Nephron progenitor cell (in vitro differentiated cells): ENCODE data around the gene MACROD2.
"Not testable (repeated sequence)": the region's sequence is repeated elsewhere in the genome, so short reads cannot be mapped to it uniquely, and the experiment has no call there.

Experiments used
- DNase-seq: peaks from one replicate; pipeline ENCODE4 v3.0.0; 2021
- H3K27ac Mint-ChIP-seq: 2 replicates; pipeline ENCODE4 v1.8.0; 2021; ENCODE audit warnings: mild to moderate bottlenecking, moderate library complexity, mixed read lengths
- H3K27me3 Mint-ChIP-seq: 2 replicates; pipeline ENCODE4 v1.8.0; 2021; ENCODE audit warnings: mild to moderate bottlenecking, low read depth, mixed read lengths; ENCODE audit not compliant: poor library complexity
- H3K36me3 Mint-ChIP-seq: 2 replicates; pipeline ENCODE4 v1.8.0; 2021; ENCODE audit warnings: low read depth, mixed read lengths
- H3K4me1 Mint-ChIP-seq: 2 replicates; pipeline ENCODE4 v1.8.0; 2021; ENCODE audit warnings: mixed read lengths
- H3K4me3 Mint-ChIP-seq: 2 replicates; pipeline ENCODE4 v1.8.0; 2021; ENCODE audit warnings: mild to moderate bottlenecking, moderate library complexity, mixed read lengths
- H3K9me3 Mint-ChIP-seq: 2 replicates; pipeline ENCODE4 v1.8.0; 2021; ENCODE audit warnings: mild to moderate bottlenecking, moderate library complexity, mixed read lengths
- TF ChIP-seq, protein P1 (sequence below): fragments of 200-600 bp; sonication (generic); IDR thresholded peaks from 2 replicates; pipeline ENCODE4 v1.5.0; 2021; ENCODE audit warnings: antibody characterized with exemption

MACROD2 gene

DNA sequence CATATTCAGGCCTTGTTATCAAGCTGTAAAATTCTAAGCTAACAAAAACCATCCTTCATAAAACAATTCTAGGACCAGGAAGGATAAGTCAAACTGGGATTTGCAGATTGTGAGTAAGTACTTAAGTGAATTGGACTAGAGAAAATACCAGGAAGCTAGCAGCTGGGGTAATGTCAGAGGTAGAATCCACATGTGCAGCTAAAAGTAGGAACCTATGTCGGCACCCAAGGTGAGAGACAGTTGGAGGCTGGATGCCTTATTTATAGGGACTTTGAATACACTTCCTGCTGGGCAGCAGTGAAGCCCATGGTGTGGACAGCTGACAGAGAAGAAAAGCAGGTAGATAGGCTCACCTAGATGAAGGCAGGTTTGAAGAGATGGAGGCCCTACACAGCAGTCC, 214.8 kb downstream of the MACROD2 start:
- Mint-ChIP-seq H3K36me3 (no peaks in the 10 kb centered on the region), H3K4me1 (no peaks in the 10 kb centered on the region), H3K9me3 (no peaks in the 10 kb centered on the region), H3K4me3 (no peak overlapping the region), H3K27ac (no peak overlapping the region), H3K27me3 (no peaks in the 10 kb centered on the region)
- TF ChIP-seq, protein P1, sequence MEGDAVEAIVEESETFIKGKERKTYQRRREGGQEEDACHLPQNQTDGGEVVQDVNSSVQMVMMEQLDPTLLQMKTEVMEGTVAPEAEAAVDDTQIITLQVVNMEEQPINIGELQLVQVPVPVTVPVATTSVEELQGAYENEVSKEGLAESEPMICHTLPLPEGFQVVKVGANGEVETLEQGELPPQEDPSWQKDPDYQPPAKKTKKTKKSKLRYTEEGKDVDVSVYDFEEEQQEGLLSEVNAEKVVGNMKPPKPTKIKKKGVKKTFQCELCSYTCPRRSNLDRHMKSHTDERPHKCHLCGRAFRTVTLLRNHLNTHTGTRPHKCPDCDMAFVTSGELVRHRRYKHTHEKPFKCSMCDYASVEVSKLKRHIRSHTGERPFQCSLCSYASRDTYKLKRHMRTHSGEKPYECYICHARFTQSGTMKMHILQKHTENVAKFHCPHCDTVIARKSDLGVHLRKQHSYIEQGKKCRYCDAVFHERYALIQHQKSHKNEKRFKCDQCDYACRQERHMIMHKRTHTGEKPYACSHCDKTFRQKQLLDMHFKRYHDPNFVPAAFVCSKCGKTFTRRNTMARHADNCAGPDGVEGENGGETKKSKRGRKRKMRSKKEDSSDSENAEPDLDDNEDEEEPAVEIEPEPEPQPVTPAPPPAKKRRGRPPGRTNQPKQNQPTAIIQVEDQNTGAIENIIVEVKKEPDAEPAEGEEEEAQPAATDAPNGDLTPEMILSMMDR, result no peak
- DNase-seq, result no peak

- Mint-ChIP-seq H3K4me1 (no peaks in the 10 kb centered on the region), H3K9me3 (peaks cover 28% of the 10 kb centered on the region), H3K27me3 (no peaks in the 10 kb centered on the region), H3K27ac (no peak overlapping the region), H3K4me3 (no peak overlapping the region), H3K36me3 (no peaks in the 10 kb centered on the region)
- no peak for DNase-seq
- TF ChIP-seq, protein P1, result no peak
Observed at GRCh38 chr20:14214046-14214445, 218.7 kb downstream of the MACROD2 start.

GRCh38 chr20:14215880-14216279, 220.6 kb downstream of the MACROD2 start:
- DNase-seq, H3K36me3 Mint-ChIP-seq, H3K27ac Mint-ChIP-seq, H3K4me3 Mint-ChIP-seq, H3K27me3 Mint-ChIP-seq, H3K4me1 Mint-ChIP-seq: not testable (repeated sequence)
- peaks cover 37% of the 10 kb centered on the region for H3K9me3 Mint-ChIP-seq

DNA sequence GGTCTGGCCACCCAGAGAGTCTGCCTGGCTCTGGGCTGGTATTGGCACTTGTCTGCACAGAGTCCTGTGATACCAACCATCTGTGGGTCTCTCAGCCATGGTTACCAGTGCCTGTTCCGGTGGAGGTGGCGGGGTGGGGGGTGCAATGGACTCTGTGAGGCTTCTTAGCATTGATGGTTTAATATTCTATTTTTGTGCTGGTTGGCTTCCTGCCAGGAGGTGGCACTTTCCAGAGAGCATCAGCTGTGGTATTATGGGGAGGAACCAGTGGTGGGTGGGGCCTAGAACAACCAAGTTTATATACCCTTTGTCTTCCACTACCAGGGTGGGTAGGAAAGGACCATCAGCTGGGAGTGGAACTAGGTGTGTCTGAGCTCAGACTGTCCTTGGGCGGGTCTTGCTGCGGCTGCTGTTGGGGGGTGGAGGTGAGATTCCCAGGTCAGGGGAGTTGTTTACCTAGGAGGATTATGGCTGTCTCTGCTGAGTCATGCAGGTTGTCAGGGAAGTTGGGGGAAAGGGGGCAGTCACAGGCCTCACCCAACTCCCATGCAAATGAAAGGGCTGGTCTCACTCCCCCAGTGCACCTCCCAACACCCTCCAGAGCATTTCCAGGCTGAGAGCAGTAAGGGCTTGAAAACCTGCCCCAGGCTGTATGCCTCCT, 224.6 kb downstream of the MACROD2 start:
- Mint-ChIP-seq H3K9me3 (peaks cover 37% of the 10 kb centered on the region), H3K4me3 (no peak overlapping the region), H3K4me1 (no peaks in the 10 kb centered on the region), H3K27me3 (peaks cover 3% of the 10 kb centered on the region), H3K36me3 (no peaks in the 10 kb centered on the region), H3K27ac (no peak overlapping the region)
- DNase-seq, result no peak
- TF ChIP-seq, protein P1, result no peak

- DNase-seq, result no peak
- Mint-ChIP-seq H3K36me3 (no peaks in the 10 kb centered on the region), H3K9me3 (peaks cover 33% of the 10 kb centered on the region), H3K27ac (no peak overlapping the region), H3K27me3 (peaks cover 3% of the 10 kb centered on the region), H3K4me1 (no peaks in the 10 kb centered on the region), H3K4me3 (no peak overlapping the region)
- TF ChIP-seq, protein P1, result no peak
Observed at GRCh38 chr20:14220986-14221385, 225.7 kb downstream of the MACROD2 start.

- DNase-seq, result no peak
- H3K27ac Mint-ChIP-seq, result no peak overlapping the region
- no peaks in the 10 kb centered on the region for H3K36me3 Mint-ChIP-seq
Observed at GRCh38 chr20:14223806-14224205, 228.5 kb downstream of the MACROD2 start.

GRCh38 chr20:14226051-14227049, 231.0 kb downstream of the MACROD2 start:
- DNase-seq, H3K36me3 Mint-ChIP-seq, H3K9me3 Mint-ChIP-seq, H3K27ac Mint-ChIP-seq, H3K27me3 Mint-ChIP-seq, H3K4me3 Mint-ChIP-seq, H3K4me1 Mint-ChIP-seq: not testable (repeated sequence)

More at GRCh38 chr20:14223806-14224205, 228.5 kb downstream of the MACROD2 start:
- TF ChIP-seq, protein P1, result no peak
- Mint-ChIP-seq H3K27me3 (peaks cover 3% of the 10 kb centered on the region), H3K9me3 (peaks cover 11% of the 10 kb centered on the region), H3K4me1 (no peaks in the 10 kb centered on the region), H3K4me3 (no peak overlapping the region)
